ENCODE measurements around the gene PRDM8.
A peak's percentile ranks its signal among the peaks of the same experiment; 100 is the strongest.
"Not testable (repeated sequence)": the region's sequence is repeated elsewhere in the genome, so short reads cannot be mapped to it uniquely, and the experiment has no call there.

The PRDM8 gene

DNA sequence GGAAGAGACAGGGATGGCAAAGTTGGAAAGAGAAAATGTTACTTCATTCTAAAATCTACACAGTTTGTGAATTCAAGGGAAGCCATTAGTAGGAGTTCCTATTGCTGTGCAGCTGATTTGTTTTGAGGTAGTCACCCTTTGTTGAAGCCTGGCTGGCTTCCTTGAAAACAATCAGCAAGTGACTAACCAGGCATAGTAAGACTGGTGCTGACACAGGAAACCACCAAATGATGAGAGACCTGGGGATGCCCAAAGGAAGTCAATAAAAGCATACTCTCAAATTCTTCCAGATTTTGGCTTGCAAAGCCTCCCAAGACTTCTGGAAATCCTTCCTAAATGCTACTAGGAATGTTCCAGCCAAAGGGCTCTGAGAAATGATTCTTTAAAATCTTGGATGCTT lies 23.9 kb upstream of the PRDM8 start:
- TF ChIP-seq, protein P1, sequence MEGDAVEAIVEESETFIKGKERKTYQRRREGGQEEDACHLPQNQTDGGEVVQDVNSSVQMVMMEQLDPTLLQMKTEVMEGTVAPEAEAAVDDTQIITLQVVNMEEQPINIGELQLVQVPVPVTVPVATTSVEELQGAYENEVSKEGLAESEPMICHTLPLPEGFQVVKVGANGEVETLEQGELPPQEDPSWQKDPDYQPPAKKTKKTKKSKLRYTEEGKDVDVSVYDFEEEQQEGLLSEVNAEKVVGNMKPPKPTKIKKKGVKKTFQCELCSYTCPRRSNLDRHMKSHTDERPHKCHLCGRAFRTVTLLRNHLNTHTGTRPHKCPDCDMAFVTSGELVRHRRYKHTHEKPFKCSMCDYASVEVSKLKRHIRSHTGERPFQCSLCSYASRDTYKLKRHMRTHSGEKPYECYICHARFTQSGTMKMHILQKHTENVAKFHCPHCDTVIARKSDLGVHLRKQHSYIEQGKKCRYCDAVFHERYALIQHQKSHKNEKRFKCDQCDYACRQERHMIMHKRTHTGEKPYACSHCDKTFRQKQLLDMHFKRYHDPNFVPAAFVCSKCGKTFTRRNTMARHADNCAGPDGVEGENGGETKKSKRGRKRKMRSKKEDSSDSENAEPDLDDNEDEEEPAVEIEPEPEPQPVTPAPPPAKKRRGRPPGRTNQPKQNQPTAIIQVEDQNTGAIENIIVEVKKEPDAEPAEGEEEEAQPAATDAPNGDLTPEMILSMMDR (IDR thresholded peaks at IDR 0.05; ENCODE audit: insufficient read depth, low read depth, low read length, missing control alignments): no peak
- no peak overlapping the region for H3K4me3 ChIP-seq (ENCODE audit: low read length)
- peak; percentile 87 for DNase-seq (ENCODE audit: low read depth)

DNA sequence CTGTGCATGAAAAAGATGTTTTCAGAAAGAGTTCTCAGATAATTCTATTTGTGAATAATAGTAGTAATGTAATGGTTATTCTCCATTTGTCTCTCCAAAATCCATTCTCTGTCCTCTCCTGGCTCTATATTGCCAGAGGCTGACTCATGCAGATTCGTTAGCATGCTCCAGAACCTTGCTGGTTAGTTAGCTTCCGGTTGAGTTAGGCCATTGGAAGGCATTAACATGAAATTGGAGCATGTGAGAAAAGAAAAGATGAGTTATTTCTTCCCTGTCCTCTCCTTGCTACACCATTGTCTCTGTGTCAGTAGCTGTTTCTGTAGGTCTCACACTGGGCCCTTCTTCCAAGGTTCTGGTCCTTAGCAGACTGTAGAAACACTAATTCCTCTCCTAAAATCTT lies 23.5 kb upstream of the PRDM8 start:
- DNase-seq (ENCODE audit: low read depth): peak; percentile 54
- no peak overlapping the region for H3K4me3 ChIP-seq (ENCODE audit: low read length)
- TF ChIP-seq, protein P1 (IDR thresholded peaks at IDR 0.05; ENCODE audit: insufficient read depth, low read depth, low read length, missing control alignments): no peak

DNA sequence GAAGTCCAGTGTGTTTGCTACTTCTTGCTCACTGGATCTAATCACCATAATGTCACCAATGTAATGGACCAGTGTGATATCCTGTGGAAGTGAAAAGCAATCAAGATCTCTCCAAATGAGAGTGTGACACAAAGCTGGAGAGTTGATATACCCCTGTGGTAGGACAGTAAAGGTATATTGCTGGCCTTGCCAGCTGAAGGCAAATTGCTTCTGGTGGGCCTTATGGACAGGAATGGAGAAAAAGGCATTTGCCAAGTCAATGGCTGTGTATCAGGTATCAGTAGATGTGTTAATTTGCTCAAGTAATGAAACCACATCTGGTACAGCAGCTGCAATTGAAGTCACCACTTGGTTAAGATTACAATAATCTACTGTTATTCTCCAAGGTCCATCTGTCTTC lies 19.5 kb upstream of the PRDM8 start:
- H3K4me3 ChIP-seq (ENCODE audit: low read length); DNase-seq (ENCODE audit: low read depth): not testable (repeated sequence)

DNA sequence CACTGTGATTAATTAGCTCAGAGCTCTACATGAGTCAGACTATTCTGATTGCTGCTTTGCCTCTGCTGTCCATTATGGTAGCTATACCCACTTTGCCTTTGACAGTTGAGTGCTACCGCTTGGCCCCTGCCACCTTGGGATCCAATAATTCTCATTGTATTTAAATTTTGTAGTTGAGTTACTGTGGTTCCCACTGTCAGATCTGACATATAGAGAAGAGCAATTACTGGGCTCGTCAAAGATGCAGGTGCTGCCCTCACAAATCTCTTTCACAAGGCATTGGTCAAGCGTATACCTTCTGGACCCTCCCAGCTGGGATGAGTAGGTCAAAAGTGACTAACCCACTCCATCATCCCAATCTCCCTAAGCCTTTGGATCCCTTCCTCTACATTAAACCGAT lies 18.3 kb upstream of the PRDM8 start:
- TF ChIP-seq, protein P1 (IDR thresholded peaks at IDR 0.05; ENCODE audit: insufficient read depth, low read depth, low read length, missing control alignments): no peak
- H3K4me3 ChIP-seq (ENCODE audit: low read length): no peak overlapping the region
- DNase-seq (ENCODE audit: low read depth): no peak

DNA sequence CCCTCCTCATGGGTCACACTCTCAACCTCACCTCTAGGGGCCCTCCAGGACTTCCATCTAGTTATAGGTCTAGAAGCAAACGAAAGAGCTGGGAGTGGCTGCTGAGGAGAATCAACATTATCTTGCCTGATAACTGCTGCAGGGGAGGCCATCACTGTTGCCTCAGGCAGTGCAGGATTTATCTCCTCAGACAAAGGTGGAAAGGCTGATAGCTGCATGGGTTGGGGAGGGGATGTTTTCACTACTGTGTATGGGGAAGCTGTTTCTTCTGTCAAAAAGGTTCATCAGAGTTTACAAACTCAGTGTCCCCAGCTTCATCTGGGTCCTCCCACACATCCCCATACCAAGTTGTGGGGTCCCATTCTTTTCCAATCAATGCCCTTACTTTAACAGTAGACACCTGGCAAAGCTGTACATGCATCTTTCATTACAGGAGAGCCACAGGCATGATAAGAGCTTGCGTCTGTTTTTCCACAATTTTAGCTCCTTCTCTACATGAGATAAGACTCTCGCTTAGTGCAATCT lies 17.6 kb upstream of the PRDM8 start:
- TF ChIP-seq, protein P1 (IDR thresholded peaks at IDR 0.05; ENCODE audit: insufficient read depth, low read depth, low read length, missing control alignments): no peak
- DNase-seq (ENCODE audit: low read depth): no peak

DNA sequence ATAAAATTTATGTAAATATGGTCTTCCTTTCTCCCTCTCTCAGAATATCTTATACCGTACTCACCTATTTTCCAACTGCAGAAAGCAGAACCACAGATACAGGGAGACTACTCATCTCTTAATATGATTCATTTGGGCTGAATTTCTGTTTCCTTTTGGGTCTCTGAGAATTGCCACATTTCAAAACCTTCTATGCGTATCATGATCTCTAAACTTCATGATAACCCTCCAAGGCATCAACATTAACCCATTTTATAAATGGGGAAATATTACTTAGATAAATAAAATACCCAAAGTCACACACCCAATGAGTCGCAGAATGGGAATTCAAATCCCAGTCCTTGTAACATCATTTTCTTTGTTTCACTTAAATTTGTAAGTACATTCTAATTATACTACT lies 16.6 kb upstream of the PRDM8 start:
- peak; percentile 41 for DNase-seq (ENCODE audit: low read depth)
- TF ChIP-seq, protein P1 (IDR thresholded peaks at IDR 0.05; ENCODE audit: insufficient read depth, low read depth, low read length, missing control alignments): no peak
- H3K4me3 ChIP-seq (ENCODE audit: low read length): no peak overlapping the region

More for the DNA sequence above, 17.6 kb upstream of the PRDM8 start:
- no peak overlapping the region for H3K4me3 ChIP-seq (ENCODE audit: low read length)

DNA sequence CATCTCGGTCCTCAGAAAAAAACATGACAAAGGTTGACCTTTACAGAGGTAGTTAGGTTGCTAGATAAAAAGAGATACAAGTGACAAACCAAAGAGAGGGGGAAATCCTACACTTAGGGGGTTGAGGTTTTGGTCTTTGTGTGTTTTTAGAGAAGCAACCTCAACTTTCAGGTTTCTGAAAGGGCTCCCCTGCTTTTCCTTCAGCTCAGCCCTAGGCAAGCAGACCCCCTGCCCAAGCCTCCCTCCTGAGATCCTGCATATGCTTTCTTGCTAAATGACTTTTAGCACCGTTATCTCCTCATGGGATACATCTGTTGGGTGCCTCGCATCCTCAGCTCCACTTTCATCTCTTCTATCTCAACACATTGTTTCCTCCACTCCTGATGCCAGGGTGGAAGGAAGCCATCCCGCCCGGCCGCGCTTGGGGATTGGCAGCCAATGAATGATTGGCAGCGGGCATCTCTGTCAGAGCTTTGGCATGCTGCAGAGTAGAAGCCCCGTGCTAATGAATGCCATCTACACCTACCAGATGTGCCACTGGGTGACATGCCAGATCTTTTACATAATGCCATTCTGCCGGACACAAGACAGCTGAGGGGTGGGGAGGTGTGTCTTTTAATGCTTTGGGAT lies 15.0 kb upstream of the PRDM8 start:
- DNase-seq (ENCODE audit: low read depth): no peak
- TF ChIP-seq, protein P1 (IDR thresholded peaks at IDR 0.05; ENCODE audit: insufficient read depth, low read depth, low read length, missing control alignments): no peak
- H3K4me3 ChIP-seq (ENCODE audit: low read length): no peak overlapping the region

Data from epithelial cell of esophagus (primary cell).